ENCODE data around the gene NEK3. TPM values are rescaled to one million over a fixed set of nuclear protein-coding genes. Genes with fewer than 3 reads are reported as not detected.

Gene NEK3
- total RNA-seq, 1 experiment from 2014 or later = 6.9 TPM

DNA sequence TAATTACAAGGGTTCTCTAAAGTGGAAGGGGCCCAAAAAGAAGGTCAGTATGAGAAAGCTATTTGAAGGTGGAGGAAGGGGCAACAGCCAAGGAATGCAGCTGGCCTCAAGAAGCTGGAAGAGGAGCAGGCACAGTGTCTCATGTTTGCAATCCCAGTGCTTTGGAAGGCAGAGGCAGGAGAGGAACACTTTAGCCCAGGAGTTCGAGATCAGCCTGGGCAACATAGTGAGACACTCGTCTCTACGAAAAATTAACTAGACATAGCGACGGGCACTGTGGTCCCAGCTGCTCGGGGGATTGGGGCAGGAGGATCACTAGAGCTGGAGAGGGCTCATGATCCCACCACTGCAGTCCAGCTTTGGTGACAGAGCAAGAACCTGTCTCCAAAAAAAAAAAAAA, 656 bp upstream of the NEK3 start:
- Histone ChIP-seq H2AFZ (ENCODE audit: low read length) (peak overlapping the region; percentile 94), H3K9ac (ENCODE audit: low read length) (no peak overlapping the region), H3K79me2 (ENCODE audit: low read length) (no peaks in the 10 kb centered on the region), H3K4me2 (ENCODE audit: low read length) (0 out of 2 replicates have a peak overlapping the region, but pooled peaks have one; percentile 83), H3K9me2 (replicated peaks; ENCODE audit: low read length) (no peaks in the 10 kb centered on the region), H3F3A (ENCODE audit: low read length, unreplicated experiment) (no peaks in the 10 kb centered on the region), H3K27me3 (ENCODE audit: low read length) (no peaks in the 10 kb centered on the region), H3K27ac (ENCODE audit: low read length) (no peak overlapping the region), H3K9me3 (ENCODE audit: low read length) (no peaks in the 10 kb centered on the region), H3K4me3 (ENCODE audit: low read length) (no peak overlapping the region), H3K4me1 (ENCODE audit: insufficient read depth, low read length) (peaks cover 16% of the 10 kb centered on the region), H3K36me3 (ENCODE audit: low read depth, low read length) (no peaks in the 10 kb centered on the region), H4K20me1 (ENCODE audit: low read length) (no peaks in the 10 kb centered on the region)
- no peak for TF ChIP-seq EZH2 (IDR thresholded peaks at IDR 0.05; ENCODE audit: low read length, unreplicated experiment)
- TF ChIP-seq, protein P1, sequence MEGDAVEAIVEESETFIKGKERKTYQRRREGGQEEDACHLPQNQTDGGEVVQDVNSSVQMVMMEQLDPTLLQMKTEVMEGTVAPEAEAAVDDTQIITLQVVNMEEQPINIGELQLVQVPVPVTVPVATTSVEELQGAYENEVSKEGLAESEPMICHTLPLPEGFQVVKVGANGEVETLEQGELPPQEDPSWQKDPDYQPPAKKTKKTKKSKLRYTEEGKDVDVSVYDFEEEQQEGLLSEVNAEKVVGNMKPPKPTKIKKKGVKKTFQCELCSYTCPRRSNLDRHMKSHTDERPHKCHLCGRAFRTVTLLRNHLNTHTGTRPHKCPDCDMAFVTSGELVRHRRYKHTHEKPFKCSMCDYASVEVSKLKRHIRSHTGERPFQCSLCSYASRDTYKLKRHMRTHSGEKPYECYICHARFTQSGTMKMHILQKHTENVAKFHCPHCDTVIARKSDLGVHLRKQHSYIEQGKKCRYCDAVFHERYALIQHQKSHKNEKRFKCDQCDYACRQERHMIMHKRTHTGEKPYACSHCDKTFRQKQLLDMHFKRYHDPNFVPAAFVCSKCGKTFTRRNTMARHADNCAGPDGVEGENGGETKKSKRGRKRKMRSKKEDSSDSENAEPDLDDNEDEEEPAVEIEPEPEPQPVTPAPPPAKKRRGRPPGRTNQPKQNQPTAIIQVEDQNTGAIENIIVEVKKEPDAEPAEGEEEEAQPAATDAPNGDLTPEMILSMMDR (conservative IDR thresholded peaks at IDR 0.05; ENCODE audit: low read depth, low read length) = no peak
- no peak for TF ChIP-seq EZH2phosphoT487 (IDR thresholded peaks at IDR 0.05; ENCODE audit: borderline replicate concordance, low read length)
- intact Hi-C loops (cut with micrococcal nuclease) = no loop called here
- BruUV-seq (replicated peaks) = no TSS peak
- POLR2A ChIA-PET (ENCODE audit: unreplicated experiment) = no interaction called here
- ATAC-seq (no peak), DNase-seq (no peak)
- CTCF ChIA-PET = no interaction called here

DNA sequence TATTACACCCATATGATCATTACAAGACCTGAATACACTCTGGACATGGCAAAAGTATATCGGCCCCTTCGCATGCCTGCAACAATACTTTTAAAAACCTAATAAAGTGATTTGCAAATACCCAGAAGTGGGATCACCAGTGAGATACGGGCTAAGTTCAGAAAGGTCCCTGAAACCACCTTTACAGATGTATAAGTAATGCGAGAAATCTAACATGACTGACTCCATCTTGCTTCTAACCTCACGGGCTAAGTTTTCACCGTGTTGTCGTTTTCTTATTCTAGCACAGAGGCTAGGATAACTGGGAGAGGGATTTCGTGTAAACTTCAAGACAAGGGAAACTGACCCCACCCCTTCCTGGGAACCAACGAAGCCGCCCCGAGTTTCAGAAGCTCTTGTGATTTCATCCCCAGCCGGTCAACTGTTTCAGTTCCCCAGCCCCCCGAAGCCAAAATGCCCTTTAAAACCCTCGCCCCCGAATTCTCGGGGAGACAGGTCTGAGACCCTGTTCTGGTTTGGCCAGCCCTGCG, 703 bp downstream of the NEK3 start:
- peak overlapping the region; percentile 94 for H2AFZ ChIP-seq (ENCODE audit: low read length)
- intact Hi-C loops (cut with micrococcal nuclease) = no loop called here
- POLR2A ChIA-PET (ENCODE audit: unreplicated experiment) = no interaction called here
- H4K20me1 ChIP-seq (ENCODE audit: low read length) = no peaks in the 10 kb centered on the region
- TF ChIP-seq EZH2 (IDR thresholded peaks at IDR 0.05; ENCODE audit: low read length, unreplicated experiment) (no peak), EZH2phosphoT487 (IDR thresholded peaks at IDR 0.05; ENCODE audit: borderline replicate concordance, low read length) (no peak)
- TF ChIP-seq, protein P1 (conservative IDR thresholded peaks at IDR 0.05; ENCODE audit: low read depth, low read length) = no peak
- no peaks in the 10 kb centered on the region for H3K9me2 ChIP-seq (replicated peaks; ENCODE audit: low read length)
- H3K27me3 ChIP-seq (ENCODE audit: low read length) = no peaks in the 10 kb centered on the region
- no TSS peak for BruUV-seq (replicated peaks)
- no peaks in the 10 kb centered on the region for H3K9me3 ChIP-seq (ENCODE audit: low read length)
- H3K27ac ChIP-seq (ENCODE audit: low read length) = no peak overlapping the region
- H3K79me2 ChIP-seq (ENCODE audit: low read length) = no peaks in the 10 kb centered on the region
- ATAC-seq (peak; percentile 30), DNase-seq (peak; percentile 1)
- H3F3A ChIP-seq (ENCODE audit: low read length, unreplicated experiment) = no peaks in the 10 kb centered on the region
- H3K4me1 ChIP-seq (ENCODE audit: insufficient read depth, low read length) = peaks cover 15% of the 10 kb centered on the region
- CTCF ChIA-PET = no interaction called here
- peak overlapping the region; percentile 83 for H3K4me2 ChIP-seq (ENCODE audit: low read length)
- H3K4me3 ChIP-seq (ENCODE audit: low read length) = peak overlapping the region; percentile 83
- H3K36me3 ChIP-seq (ENCODE audit: low read depth, low read length) = no peaks in the 10 kb centered on the region
- H3K9ac ChIP-seq (ENCODE audit: low read length) = peak overlapping the region; percentile 69

DNA sequence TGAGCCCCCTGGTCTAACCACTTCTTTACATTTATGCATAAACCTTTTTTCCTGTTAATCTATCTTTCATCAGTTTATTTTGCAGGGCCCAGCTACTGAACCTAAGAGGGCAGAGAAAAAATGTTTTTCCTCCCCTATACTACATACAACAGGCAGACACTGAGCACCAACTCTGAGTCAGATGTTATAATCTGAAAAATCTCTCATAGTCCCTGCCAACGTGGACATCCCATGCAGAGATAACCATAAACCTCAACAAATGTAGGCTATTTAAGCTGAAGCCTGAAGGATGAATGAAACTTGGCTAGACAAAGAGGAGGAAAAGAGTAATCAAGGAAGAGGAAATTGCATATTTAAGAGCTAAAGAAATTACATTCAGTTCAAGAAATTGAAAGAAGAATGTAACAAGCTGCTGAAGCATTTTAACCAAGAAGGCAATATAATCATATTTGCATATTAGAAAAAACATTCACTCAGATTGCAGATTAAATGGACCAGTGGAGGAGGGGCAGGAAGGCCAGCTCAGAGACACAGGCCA, 2.6 kb downstream of the NEK3 start:
- CTCF ChIA-PET = no interaction called here
- no peak for TF ChIP-seq EZH2phosphoT487 (IDR thresholded peaks at IDR 0.05; ENCODE audit: borderline replicate concordance, low read length)
- no peak for TF ChIP-seq EZH2 (IDR thresholded peaks at IDR 0.05; ENCODE audit: low read length, unreplicated experiment)
- TF ChIP-seq, protein P1 (conservative IDR thresholded peaks at IDR 0.05; ENCODE audit: low read depth, low read length) = no peak

More for the DNA sequence above, 2.6 kb downstream of the NEK3 start:
- Histone ChIP-seq H3K27me3 (ENCODE audit: low read length) (no peaks in the 10 kb centered on the region), H3K9me3 (ENCODE audit: low read length) (no peaks in the 10 kb centered on the region), H3K36me3 (ENCODE audit: low read depth, low read length) (no peaks in the 10 kb centered on the region), H3F3A (ENCODE audit: low read length, unreplicated experiment) (no peaks in the 10 kb centered on the region), H3K9me2 (replicated peaks; ENCODE audit: low read length) (no peaks in the 10 kb centered on the region), H3K9ac (ENCODE audit: low read length) (no peak overlapping the region), H3K27ac (ENCODE audit: low read length) (no peak overlapping the region), H2AFZ (ENCODE audit: low read length) (no peak overlapping the region), H3K4me1 (ENCODE audit: insufficient read depth, low read length) (no peaks in the 10 kb centered on the region), H3K79me2 (ENCODE audit: low read length) (no peaks in the 10 kb centered on the region), H3K4me3 (ENCODE audit: low read length) (no peak overlapping the region), H3K4me2 (ENCODE audit: low read length) (no peak overlapping the region), H4K20me1 (ENCODE audit: low read length) (no peaks in the 10 kb centered on the region)
- ATAC-seq (no peak), DNase-seq (no peak)
- intact Hi-C loops (cut with micrococcal nuclease) = no loop called here
- no TSS peak for BruUV-seq (replicated peaks)
- POLR2A ChIA-PET (ENCODE audit: unreplicated experiment) = no interaction called here
